H1 (cell line): ENCODE results near the gene SCO1.

Source experiments
- CTCF ChIP-seq, 3 experiments: IDR thresholded peaks; 1 replicate in 2 of 3; 2 replicates in 1 of 3; pipeline versions ENCODE4 v1.5.1 to v1.6.1; 2011; ENCODE audit warnings: low read length in 3 of 3, mild to moderate bottlenecking in 3 of 3, inconsistent platforms in 2 of 3, low read depth in 1 of 3, moderate library complexity in 1 of 3; ENCODE audit not compliant: insufficient read depth in 1 of 3; ENCODE audit errors: control extremely low read depth in 1 of 3
- EP300 ChIP-seq, 2 experiments: IDR thresholded peaks; 1 replicate in 1 of 2; 2 replicates in 1 of 2; pipeline ENCODE4 v1.6.1; 2011 to 2012; ENCODE audit warnings: low read depth in 2 of 2, low read length in 2 of 2, mild to moderate bottlenecking in 2 of 2, borderline replicate concordance in 1 of 2, inconsistent platforms in 1 of 2, moderate library complexity in 1 of 2
- GABPA ChIP-seq: IDR thresholded peaks from 2 replicates; pipeline ENCODE4 v1.6.1; 2011; ENCODE audit warnings: mild to moderate bottlenecking, low read length, moderate library complexity, borderline replicate concordance; ENCODE audit not compliant: insufficient read depth
- JUND ChIP-seq: IDR thresholded peaks from 2 replicates; pipeline ENCODE4 v1.6.1; 2011; ENCODE audit warnings: mild to moderate bottlenecking, improper control_type of control experiment, low read length
- KDM1A ChIP-seq: fragments of 200-600, 300-600 bp; sonication (generic); IDR thresholded peaks from 2 replicates; pipeline ENCODE4 v1.7.1; 2016; ENCODE audit warnings: mild to moderate bottlenecking, low read length, borderline replicate concordance
- MAX ChIP-seq: IDR thresholded peaks from 2 replicates; pipeline ENCODE4 v1.6.1; 2012; ENCODE audit warnings: inconsistent platforms
- POLR2A ChIP-seq, 2 experiments: IDR thresholded peaks; 1 replicate in 1 of 2; 2 replicates in 1 of 2; pipeline ENCODE4 v1.6.1; 2011; ENCODE audit warnings: low read depth in 2 of 2, low read length in 2 of 2, mild to moderate bottlenecking in 2 of 2; ENCODE audit errors: control extremely low read depth in 1 of 2
- SIN3A ChIP-seq, 2 experiments: IDR thresholded peaks in 1 of 2; conservative IDR thresholded peaks in 1 of 2; 2 replicates each; pipeline ENCODE4 v1.6.1; 2011 to 2012; ENCODE audit warnings: low read length in 2 of 2, improper control_type of control experiment in 1 of 2, low read depth in 1 of 2, mild to moderate bottlenecking in 1 of 2
- SUZ12 ChIP-seq: fragments of 200-600 bp; sonication (generic); IDR thresholded peaks from 2 replicates; pipeline ENCODE4 v1.6.1; 2012; ENCODE audit warnings: mild to moderate bottlenecking, inconsistent platforms, low read length, moderate library complexity, mixed read lengths
- TAF1 ChIP-seq: IDR thresholded peaks from 2 replicates; pipeline ENCODE4 v1.6.1; 2011; ENCODE audit warnings: mild to moderate bottlenecking, low read depth, low read length
- TEAD4 ChIP-seq: IDR thresholded peaks from 2 replicates; pipeline ENCODE4 v1.6.1; 2012; ENCODE audit warnings: low read depth, low read length, inconsistent platforms, mixed read lengths
- ZNF274 ChIP-seq: IDR thresholded peaks from 2 replicates; pipeline ENCODE4 v1.7.0; 2012; ENCODE audit warnings: low read length, borderline replicate concordance; ENCODE audit errors: extremely low read depth

GRCh38 chr17:10653987-10654386 lies 43.3 kb downstream of the SCO1 start:
- no peak for TF ChIP-seq TEAD4
- no peak for TF ChIP-seq CTCF (IDR thresholded peaks at IDR 0.05; ENCODE audit: control extremely low read depth in 1 of 3, insufficient read depth in 1 of 3, low read depth in 1 of 3, low read length in 3 of 3)
- no peak for TF ChIP-seq GABPA
- TF ChIP-seq SIN3A (conservative IDR thresholded peaks at IDR 0.05 in 1 of 2, IDR thresholded peaks at IDR 0.05 in 1 of 2; ENCODE audit: low read depth in 1 of 2, low read length in 2 of 2): no peak
- no peak for TF ChIP-seq MAX
- TF ChIP-seq ZNF274: no peak
- no peak for TF ChIP-seq SUZ12
- no peak for TF ChIP-seq KDM1A
- TF ChIP-seq JUND: no peak
- no peak for TF ChIP-seq TAF1
- no peak for TF ChIP-seq POLR2A (IDR thresholded peaks at IDR 0.05; ENCODE audit: control extremely low read depth in 1 of 2, low read depth in 2 of 2, low read length in 2 of 2)
- no peak for TF ChIP-seq EP300 (IDR thresholded peaks at IDR 0.05; ENCODE audit: borderline replicate concordance in 1 of 2, low read depth in 2 of 2, low read length in 2 of 2)
